ENCODE measurements around the gene CAMSAP2. TPM values are rescaled to one million over a fixed set of nuclear protein-coding genes. Genes with fewer than 3 reads are reported as not detected.

CAMSAP2 gene
- total and polyA plus RNA-seq, 2 of the 4 experiments (the other 2 are of a cell fraction): 8.3 to 29.4 TPM

GRCh38 chr1:200904772-200905171 lies 166.1 kb downstream of the CAMSAP2 start:
- no peaks in the 10 kb centered on the region for H3K9me3 ChIP-seq (ENCODE audit: control insufficient read depth, insufficient read depth, low read length)
- no peak overlapping the region for H3K27ac ChIP-seq (ENCODE audit: insufficient read depth, low read length)
- no peak overlapping the region for H3K18ac ChIP-seq (ENCODE audit: low read depth, low read length)
- no peak overlapping the region for H2BK20ac ChIP-seq (ENCODE audit: low read depth, low read length)
- no peak overlapping the region for H4K8ac ChIP-seq (ENCODE audit: low read depth in 2 of 2, low read length in 2 of 2)
- no peak overlapping the region for H2AK5ac ChIP-seq (ENCODE audit: low read depth, low read length)
- DNase-seq (no peak), ATAC-seq (ENCODE audit: low read depth) (no peak)
- no peak overlapping the region for H2BK5ac ChIP-seq (ENCODE audit: low read depth, low read length, poor library complexity, severe bottlenecking)
- intact Hi-C loops (cut with micrococcal nuclease) (no loop called here), in situ Hi-C loops (cut with MboI; ENCODE audit: low sequenced_read_pairs) (no loop called here), dilution Hi-C loops (cut with HindIII; ENCODE audit: low sequenced_read_pairs, unreplicated experiment) (no loop called here)
- no peak overlapping the region for H3K4ac ChIP-seq (ENCODE audit: low read depth, low read length)
- H3K4me1 ChIP-seq (ENCODE audit: control insufficient read depth, insufficient read depth, low read length): no peaks in the 10 kb centered on the region
- peaks cover 29% of the 10 kb centered on the region for H3K27me3 ChIP-seq (ENCODE audit: control insufficient read depth, insufficient read depth, low read length)
- no peak overlapping the region for H2BK120ac ChIP-seq (ENCODE audit: low read depth, low read length)
- H3K56ac ChIP-seq (ENCODE audit: extremely low read depth, insufficient read depth, low read length): no peak overlapping the region
- no peak overlapping the region for H4K5ac ChIP-seq (ENCODE audit: low read depth, low read length)
- no peak overlapping the region for H3K9ac ChIP-seq (ENCODE audit: low read depth, low read length)
- no peaks in the 10 kb centered on the region for H3K9me1 ChIP-seq (ENCODE audit: insufficient read depth, low read length)
- H4K20me1 ChIP-seq (ENCODE audit: insufficient read depth, low read length): no peaks in the 10 kb centered on the region
- H3K4me3 ChIP-seq (ENCODE audit: insufficient read depth, low read depth, low read length): no peak overlapping the region
- no peak overlapping the region for H3K4me2 ChIP-seq (ENCODE audit: low read depth, low read length)
- no peak for TF ChIP-seq NFE2L2 (IDR thresholded peaks at IDR 0.05; ENCODE audit: low read depth, low read length)
- no peak for TF ChIP-seq MXI1 (IDR thresholded peaks at IDR 0.05; ENCODE audit: borderline replicate concordance, low read depth, low read length)
- no peak for TF ChIP-seq FOS (IDR thresholded peaks at IDR 0.05; ENCODE audit: low read depth, low read length)
- TF ChIP-seq RAD21 (IDR thresholded peaks at IDR 0.05; ENCODE audit: low read length): no peak
- TF ChIP-seq RFX5 (IDR thresholded peaks at IDR 0.05; ENCODE audit: low read depth, low read length): no peak
- TF ChIP-seq MAZ (IDR thresholded peaks at IDR 0.05; ENCODE audit: borderline replicate concordance, low read depth, low read length): no peak
- TF ChIP-seq POLR2A (IDR thresholded peaks at IDR 0.05; ENCODE audit: low read depth, low read length): no peak
- no peak for TF ChIP-seq RCOR1 (IDR thresholded peaks at IDR 0.05; ENCODE audit: insufficient replicate concordance, low read length)
- TF ChIP-seq CTCF (conservative IDR thresholded peaks at IDR 0.05; ENCODE audit: low read depth, low read length): no peak
- ChIA-PET POLR2A (ENCODE audit: unreplicated experiment) (no interaction called here), CTCF (no interaction called here)
- no TSS peak for BruUV-seq (replicated peaks)
- no peak overlapping the region for H2AFZ ChIP-seq (replicated peaks; ENCODE audit: low read length, poor library complexity)
- H2AK9ac ChIP-seq (replicated peaks; ENCODE audit: low read depth, low read length, poor library complexity): no peak overlapping the region
- H2BK15ac ChIP-seq (ENCODE audit: low read depth, low read length): no peak overlapping the region
- no peaks in the 10 kb centered on the region for H3K36me3 ChIP-seq (ENCODE audit: control insufficient read depth, insufficient read depth, low read length)
- no peak overlapping the region for H3K23ac ChIP-seq (ENCODE audit: low read depth, low read length)
- H3K14ac ChIP-seq (replicated peaks; ENCODE audit: low read depth, low read length): no peak overlapping the region
- no peaks in the 10 kb centered on the region for H3K79me1 ChIP-seq (ENCODE audit: low read depth in 1 of 2, low read length in 2 of 2)
- no peak overlapping the region for H4K91ac ChIP-seq (ENCODE audit: insufficient read depth, low read depth, low read length)

All from IMR-90 (cell line).